Psoas muscle (tissue), 8 donors: ENCODE measurements around the gene WT1. TPM values are rescaled to one million over a fixed set of nuclear protein-coding genes. Genes with fewer than 3 reads are reported as not detected.

ENCODE experiments used
- ATAC-seq, 4 donors: fragments of 200-7000 bp; cut with Tn5 transposase; one replicate each; pipeline ENCODE4 v1.9.1; 2020; ENCODE audit warnings: moderate library complexity in 3 of 4, mild to moderate bottlenecking in 2 of 4
- DNase-seq, 2 donors: peaks; one replicate each; pipeline ENCODE4 v3.0.0-alpha.2; 2020
- H3K27ac ChIP-seq: fragments of 200-600 bp; one replicate; pipeline ENCODE4 v1.8.0; 2022
- H3K27me3 ChIP-seq, 3 donors: fragments of 200-600 bp in 1 of 3; one replicate each; pipeline versions ENCODE4 v1.6.1 to v1.8.0; 2013 to 2022; ENCODE audit warnings: low read length in 2 of 3, mild to moderate bottlenecking in 2 of 3, moderate library complexity in 1 of 3; ENCODE audit not compliant: insufficient read depth in 3 of 3
- H3K36me3 ChIP-seq, 2 donors: fragments of 200-600 bp in 1 of 2; one replicate each; pipeline versions ENCODE4 v1.6.1 to v1.8.0; 2013 to 2022; ENCODE audit warnings: low read depth in 1 of 2, mild to moderate bottlenecking in 1 of 2, moderate library complexity in 1 of 2; ENCODE audit not compliant: insufficient read depth in 1 of 2
- H3K4me1 ChIP-seq: fragments of 200-600 bp; one replicate; pipeline ENCODE4 v1.8.0; 2022
- H3K4me3 ChIP-seq: fragments of 200-600 bp; one replicate; pipeline ENCODE4 v1.8.0; 2022; ENCODE audit warnings: mild to moderate bottlenecking
- H3K9me3 ChIP-seq: fragments of 200-600 bp; one replicate; pipeline ENCODE4 v1.8.0; 2022
- CTCF ChIP-seq: fragments of 200-600 bp; IDR thresholded peaks from one replicate; pipeline ENCODE4 v1.8.0; 2022; ENCODE audit warnings: antibody characterized with exemption
- WGBS, 3 donors: extraction: QIAGEN DNeasy Blood & Tissue Kit; methylation state at CpG; one replicate each; pipeline versions ENCODE4 v1.1.6 to v1.1.7; 2013; 5-methylcytosine and 5-hydroxymethylcytosine counted together
- intact Hi-C, 2 donors: fragments of 100-400 bp; cut with DNase I; formaldehyde crosslinking; loops; one replicate each; pipeline versions ENCODE4 v1.11.0 to v1.14.2; 2022
- polyA plus RNA-seq, 3 donors: library from polyadenylated mRNA; stranded (reverse); fragments of 200-250 nt; gene quantifications; one replicate each; pipeline ENCODE4 v1.2.3, GENCODE V29; 2013
- total RNA-seq, 4 donors: library from RNA; stranded (reverse); fragmentation: NEBNext Ultra II Directional in 2 of 4; extraction: Animal tissue kit (Norgen Biotek cat#: 25700) in 2 of 4; gene quantifications; one replicate each; pipeline versions ENCODE4 v1.2.1 to v1.2.4, GENCODE V29; 2021 to 2023
- donor health status: healthy with polysubstance abuse.
- donor health status: DM: no; HTN: no; CAD: no; lungs with moderate emphysema.
- donor health status: Bipolar disorder and iron deficiency.
- donor health status: healthy.
- donor health status: DM: yes; HTN: yes; CAD: no.
- donor health status: DM: no; HTN: no; CAD: no.
- donor health status: DM: no; HTN: no; CAD: no.
- donor health status: DM: yes; HTN: yes; CAD: no.

Gene WT1
- total and polyA plus RNA-seq, 7 donors = 0.03 to 1.5 (median 0.21) TPM; not detected in 2

DNA sequence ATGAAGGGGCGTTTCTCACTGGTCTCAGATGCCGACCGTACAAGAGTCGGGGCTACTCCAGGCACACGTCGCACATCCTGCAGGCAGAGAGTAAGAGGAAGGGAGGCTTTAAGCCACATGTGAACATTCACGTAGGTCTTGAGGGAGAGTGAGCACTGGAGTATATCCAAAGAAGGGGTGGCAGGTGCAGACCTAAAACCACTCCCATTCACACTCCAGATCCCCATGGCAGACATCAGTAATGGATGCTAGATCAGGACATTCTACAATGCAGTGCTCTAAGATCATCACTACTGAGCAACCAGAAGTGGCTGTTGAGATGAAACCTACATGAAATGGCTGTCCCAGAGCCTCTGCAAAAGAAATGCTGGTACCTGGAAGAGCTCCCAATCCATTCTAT is 39.0 kb downstream of the WT1 start:
- no peak for ATAC-seq
- intact Hi-C loops = no loop called here

GRCh38 chr11:32395127-32395526 is 40.2 kb downstream of the WT1 start:
- intact Hi-C loops = no loop called here
- ATAC-seq (no peak), DNase-seq (no peak)
- H3K27ac ChIP-seq = no peak overlapping the region
- no peak for TF ChIP-seq CTCF
- no peaks in the 10 kb centered on the region for H3K36me3 ChIP-seq
- H3K27me3 ChIP-seq = peaks cover 0 to 3% (median 0%) of the 10 kb centered on the region in 3 donors
- no peaks in the 10 kb centered on the region for H3K4me1 ChIP-seq
- WGBS, 3 donors = 60 to 65% (median 60%) methylated on average over 4 of the region's 4 CpGs
- no peaks in the 10 kb centered on the region for H3K9me3 ChIP-seq
- no peak overlapping the region for H3K4me3 ChIP-seq

More for the DNA sequence above, 39.0 kb downstream of the WT1 start:
- H3K27ac ChIP-seq = no peak overlapping the region
- H3K36me3 ChIP-seq = no peaks in the 10 kb centered on the region
- DNase-seq = no peak
- 55 to 66% (median 61%) methylated on average over 7 of the region's 7 CpGs for WGBS, 3 donors
- no peak overlapping the region for H3K4me3 ChIP-seq
- H3K27me3 ChIP-seq = peaks cover 0 to 3% (median 0%) of the 10 kb centered on the region in 3 donors
- peaks cover 3% of the 10 kb centered on the region for H3K9me3 ChIP-seq
- TF ChIP-seq CTCF = no peak
- H3K4me1 ChIP-seq = no peaks in the 10 kb centered on the region

DNA sequence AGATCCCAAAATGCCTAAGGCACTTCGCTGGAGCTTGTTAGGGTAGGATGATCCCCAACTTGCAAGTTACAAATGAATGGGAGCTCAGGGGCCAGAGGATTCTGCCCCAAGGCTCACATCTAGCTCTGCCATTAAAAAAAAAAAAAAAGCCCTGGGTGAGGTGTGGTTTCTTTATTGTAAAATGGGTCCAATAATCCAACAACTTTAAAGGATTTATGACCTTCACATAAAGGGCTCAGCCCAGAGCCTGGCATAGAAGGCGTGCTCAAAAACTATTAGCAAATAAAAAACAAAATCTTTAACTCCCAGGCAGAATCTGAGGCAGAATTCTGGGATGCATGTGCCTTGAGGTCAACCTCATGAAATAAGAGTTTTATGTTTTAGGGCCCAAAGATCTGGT is 42.5 kb downstream of the WT1 start:
- Histone ChIP-seq H3K27ac (no peak overlapping the region), H3K4me3 (no peak overlapping the region), H3K9me3 (no peaks in the 10 kb centered on the region), H3K36me3 (no peaks in the 10 kb centered on the region), H3K4me1 (no peaks in the 10 kb centered on the region), H3K27me3 (peaks cover 0 to 3% (median 0%) of the 10 kb centered on the region in 3 donors)
- intact Hi-C loops = no loop called here
- WGBS, 3 donors = 60 to 74% (median 69%) methylated on average over 2 of the region's 2 CpGs
- no peak for DNase-seq
- TF ChIP-seq CTCF = no peak
- no peak for ATAC-seq

DNA sequence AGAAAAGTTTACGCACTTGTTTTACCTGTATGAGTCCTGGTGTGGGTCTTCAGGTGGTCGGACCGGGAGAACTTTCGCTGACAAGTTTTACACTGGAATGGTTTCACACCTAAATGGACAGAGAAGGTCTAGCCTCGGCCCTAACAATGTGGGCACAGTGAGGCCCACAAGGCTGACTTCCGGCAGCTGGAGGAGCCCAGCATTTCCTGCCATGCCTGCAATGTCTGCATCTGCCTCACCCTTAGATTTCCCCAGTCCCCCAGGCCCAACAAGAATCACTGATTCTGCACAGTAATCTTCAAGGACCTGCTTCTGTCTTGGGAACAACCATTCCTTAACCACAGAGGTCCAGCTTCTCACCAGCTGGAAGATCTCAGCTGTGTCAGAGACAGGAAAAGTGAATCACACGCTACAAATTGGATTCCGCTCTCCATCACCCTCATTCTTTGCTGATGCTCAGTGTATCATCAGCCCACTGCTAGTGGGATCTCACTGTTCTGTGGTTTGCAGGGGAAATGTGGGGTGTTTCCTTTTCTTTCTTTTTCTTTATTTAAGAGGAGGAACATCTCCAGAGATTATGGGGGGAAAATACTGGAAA is 43.3 kb downstream of the WT1 start:
- ATAC-seq (no peak), DNase-seq (no peak)
- TF ChIP-seq CTCF = no peak
- Histone ChIP-seq H3K27ac (no peak overlapping the region), H3K4me1 (no peaks in the 10 kb centered on the region), H3K4me3 (no peak overlapping the region), H3K36me3 (no peaks in the 10 kb centered on the region), H3K9me3 (no peaks in the 10 kb centered on the region), H3K27me3 (peaks cover 0 to 3% (median 0%) of the 10 kb centered on the region in 3 donors)
- intact Hi-C loops = no loop called here
- WGBS, 3 donors = 75 to 82% (median 81%) methylated on average over 8 of the region's 8 CpGs

DNA sequence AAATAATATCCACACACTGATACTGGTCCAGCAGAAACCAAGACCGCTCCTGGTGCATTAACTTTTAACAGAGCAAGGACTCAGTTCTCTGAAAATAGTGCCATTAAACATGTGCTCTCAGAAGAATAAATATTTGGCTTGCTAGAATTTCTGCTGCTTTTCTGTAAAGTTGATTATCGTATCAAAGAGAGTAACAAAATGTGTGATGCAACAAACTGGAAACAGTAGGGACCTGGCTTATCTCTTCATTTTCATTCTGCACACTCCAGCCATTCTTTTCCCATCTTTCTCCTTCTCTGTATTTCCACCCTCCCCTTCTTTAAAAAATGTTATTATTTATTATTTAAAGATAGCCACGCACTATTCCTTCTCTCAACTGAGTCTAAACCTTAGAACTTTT is 43.9 kb downstream of the WT1 start:
- 91 to 92% (median 92%) methylated on average over 3 of the region's 3 CpGs for WGBS, 3 donors
- intact Hi-C loops = no loop called here

More for the DNA sequence above, 43.9 kb downstream of the WT1 start:
- ATAC-seq = no peak
- H3K36me3 ChIP-seq = no peaks in the 10 kb centered on the region
- H3K9me3 ChIP-seq = no peaks in the 10 kb centered on the region
- no peak for TF ChIP-seq CTCF
- H3K27me3 ChIP-seq = peaks cover 0 to 3% (median 0%) of the 10 kb centered on the region in 3 donors
- H3K4me1 ChIP-seq = no peaks in the 10 kb centered on the region
- no peak for DNase-seq
- H3K27ac ChIP-seq = no peak overlapping the region
- no peak overlapping the region for H3K4me3 ChIP-seq
